ENCODE data around the gene MUC3A.
"Not testable (repeated sequence)": the region's sequence is repeated elsewhere in the genome, so short reads cannot be mapped to it uniquely, and the experiment has no call there.

Gene MUC3A, protein sequence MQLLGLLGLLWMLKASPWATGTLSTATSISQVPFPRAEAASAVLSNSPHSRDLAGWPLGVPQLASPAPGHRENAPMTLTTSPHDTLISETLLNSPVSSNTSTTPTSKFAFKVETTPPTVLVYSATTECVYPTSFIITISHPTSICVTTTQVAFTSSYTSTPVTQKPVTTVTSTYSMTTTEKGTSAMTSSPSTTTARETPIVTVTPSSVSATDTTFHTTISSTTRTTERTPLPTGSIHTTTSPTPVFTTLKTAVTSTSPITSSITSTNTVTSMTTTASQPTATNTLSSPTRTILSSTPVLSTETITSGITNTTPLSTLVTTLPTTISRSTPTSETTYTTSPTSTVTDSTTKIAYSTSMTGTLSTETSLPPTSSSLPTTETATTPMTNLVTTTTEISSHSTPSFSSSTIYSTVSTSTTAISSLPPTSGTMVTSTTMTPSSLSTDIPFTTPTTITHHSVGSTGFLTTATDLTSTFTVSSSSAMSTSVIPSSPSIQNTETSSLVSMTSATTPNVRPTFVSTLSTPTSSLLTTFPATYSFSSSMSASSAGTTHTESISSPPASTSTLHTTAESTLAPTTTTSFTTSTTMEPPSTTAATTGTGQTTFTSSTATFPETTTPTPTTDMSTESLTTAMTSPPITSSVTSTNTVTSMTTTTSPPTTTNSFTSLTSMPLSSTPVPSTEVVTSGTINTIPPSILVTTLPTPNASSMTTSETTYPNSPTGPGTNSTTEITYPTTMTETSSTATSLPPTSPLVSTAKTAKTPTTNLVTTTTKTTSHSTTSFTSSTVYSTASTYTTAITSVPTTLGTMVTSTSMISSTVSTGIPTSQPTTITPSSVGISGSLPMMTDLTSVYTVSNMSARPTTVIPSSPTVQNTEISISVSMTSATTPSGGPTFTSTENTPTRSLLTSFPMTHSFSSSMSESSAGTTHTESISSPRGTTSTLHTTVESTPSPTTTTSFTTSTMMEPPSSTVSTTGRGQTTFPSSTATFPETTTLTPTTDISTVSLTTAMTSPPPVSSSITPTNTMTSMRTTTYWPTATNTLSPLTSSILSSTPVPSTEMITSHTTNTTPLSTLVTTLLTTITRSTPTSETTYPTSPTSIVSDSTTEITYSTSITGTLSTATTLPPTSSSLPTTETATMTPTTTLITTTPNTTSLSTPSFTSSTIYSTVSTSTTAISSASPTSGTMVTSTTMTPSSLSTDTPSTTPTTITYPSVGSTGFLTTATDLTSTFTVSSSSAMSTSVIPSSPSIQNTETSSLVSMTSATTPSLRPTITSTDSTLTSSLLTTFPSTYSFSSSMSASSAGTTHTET (N-terminal part only)

GRCh38 chr7:100949227-100949932 is at the start of gene MUC3A:
Gene MUC3A, plus strand, starts transcription at chr7:100949534. Its CDS starts 91 bp downstream, at chr7:100949625.
- H3K9me3 Mint-ChIP-seq: no peaks in the 10 kb centered on the region
- no peak for DNase-seq
- no peak within 1 kb of the TSS for H3K27ac Mint-ChIP-seq
- peaks cover 23% of the 10 kb centered on the region for H3K27me3 Mint-ChIP-seq
- H3K4me1 Mint-ChIP-seq (ENCODE audit: low read depth): no peaks in the 10 kb centered on the region
- no peak within 1 kb of the TSS for H3K4me3 Mint-ChIP-seq
- H3K36me3 Mint-ChIP-seq (ENCODE audit: low read depth): no peaks in the 10 kb centered on the region

DNA sequence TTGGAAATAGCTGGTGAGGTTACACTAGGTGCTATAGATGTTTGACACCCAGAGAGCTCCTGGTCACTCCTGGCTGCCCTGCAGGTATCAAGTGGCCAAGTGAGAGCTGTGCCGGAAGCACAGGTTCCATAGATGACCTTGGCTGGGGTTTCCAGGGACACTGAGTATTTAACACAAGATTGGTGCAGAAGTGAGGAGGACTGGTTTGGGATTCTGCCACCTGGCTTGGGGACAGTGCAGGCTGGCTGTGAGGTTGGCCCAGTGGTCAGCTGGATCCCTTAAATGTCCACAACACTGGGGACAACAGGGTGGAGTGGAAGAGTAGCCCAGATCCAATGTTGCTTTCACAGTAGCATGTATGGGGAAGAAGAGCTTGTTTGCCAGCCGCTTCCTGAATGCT is 48.4 kb upstream of the MUC3A start:
- DNase-seq: no peak
- Mint-ChIP-seq H3K27me3 (peaks cover 28% of the 10 kb centered on the region), H3K4me1 (ENCODE audit: low read depth) (peaks cover 5% of the 10 kb centered on the region), H3K36me3 (ENCODE audit: low read depth) (no peaks in the 10 kb centered on the region), H3K4me3 (no peak overlapping the region), H3K9me3 (no peaks in the 10 kb centered on the region), H3K27ac (no peak overlapping the region)

DNA sequence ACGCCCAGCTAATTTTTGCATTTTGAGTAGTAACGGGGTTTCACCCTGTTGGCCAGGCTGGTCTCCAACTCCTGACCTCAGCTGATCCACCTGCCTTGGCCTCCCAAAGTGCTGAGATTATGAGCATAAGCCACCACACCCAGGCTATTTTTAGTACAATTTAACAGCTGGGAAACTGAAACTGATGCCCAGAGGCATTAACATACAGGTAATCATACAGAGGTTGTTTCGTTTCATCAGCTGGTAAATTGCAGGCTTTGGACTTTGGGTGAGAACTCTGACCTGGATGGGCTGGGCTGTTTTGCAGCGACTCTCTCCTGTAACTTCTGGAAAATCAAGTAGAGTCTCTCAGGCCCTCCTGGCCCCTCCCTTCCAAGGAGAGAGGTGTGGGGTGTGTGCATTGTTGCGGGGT is 47.4 kb upstream of the MUC3A start:
- no peak overlapping the region for H3K4me3 Mint-ChIP-seq
- no peak for DNase-seq
- no peaks in the 10 kb centered on the region for H3K9me3 Mint-ChIP-seq

DNA sequence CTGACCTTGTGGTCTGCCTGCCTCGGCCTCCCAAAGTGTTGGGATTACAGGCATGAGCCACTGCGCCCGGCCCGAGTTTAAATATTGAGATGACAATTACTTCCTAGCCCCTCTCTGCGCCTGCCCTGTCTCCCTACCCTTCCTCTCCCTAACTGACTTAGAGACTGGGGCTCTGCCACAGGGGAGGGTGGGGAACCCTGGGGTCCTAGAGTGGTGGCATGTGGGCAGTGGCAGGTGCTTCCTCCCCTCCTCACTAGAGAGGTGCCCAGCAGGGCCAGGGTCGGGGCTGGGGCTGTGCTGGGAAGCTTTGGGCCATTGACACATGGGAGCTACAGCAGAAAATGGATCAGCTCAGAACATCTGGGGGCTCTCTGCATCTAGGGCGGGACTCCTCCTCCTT is 46.7 kb upstream of the MUC3A start:
- Mint-ChIP-seq H3K36me3 (ENCODE audit: low read depth) (no peaks in the 10 kb centered on the region), H3K27me3 (peaks cover 17% of the 10 kb centered on the region), H3K4me1 (ENCODE audit: low read depth) (no peaks in the 10 kb centered on the region), H3K9me3 (no peaks in the 10 kb centered on the region), H3K4me3 (no peak overlapping the region), H3K27ac (no peak overlapping the region)
- no peak for DNase-seq

More for the DNA sequence above, 47.4 kb upstream of the MUC3A start:
- Mint-ChIP-seq H3K4me1 (ENCODE audit: low read depth) (no peaks in the 10 kb centered on the region), H3K27ac (no peak overlapping the region), H3K27me3 (peaks cover 23% of the 10 kb centered on the region), H3K36me3 (ENCODE audit: low read depth) (no peaks in the 10 kb centered on the region)

DNA sequence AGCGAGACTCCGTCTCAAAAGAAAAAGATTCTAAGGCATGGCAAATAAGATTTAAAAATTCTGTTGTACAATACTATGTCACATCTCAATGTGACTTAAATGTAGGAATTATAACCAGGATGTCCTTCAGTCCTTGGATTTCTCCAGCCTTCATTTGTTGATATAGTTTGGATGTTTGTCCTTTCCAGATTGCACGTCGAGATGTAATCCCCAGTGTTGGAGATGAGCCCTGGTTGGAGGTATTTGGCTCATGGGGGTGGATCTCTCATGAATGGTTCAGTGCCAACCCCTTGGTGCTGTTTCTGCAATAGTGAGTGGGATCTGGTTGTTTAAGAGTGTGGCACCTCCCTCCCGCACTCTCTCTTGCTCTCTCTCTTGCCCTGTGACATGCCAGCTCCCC is 40.8 kb upstream of the MUC3A start:
- H3K36me3 Mint-ChIP-seq (ENCODE audit: low read depth): no peaks in the 10 kb centered on the region
- H3K9me3 Mint-ChIP-seq: no peaks in the 10 kb centered on the region
- H3K27me3 Mint-ChIP-seq: peaks cover 11% of the 10 kb centered on the region
- no peak for DNase-seq
- no peak overlapping the region for H3K4me3 Mint-ChIP-seq
- H3K4me1 Mint-ChIP-seq (ENCODE audit: low read depth): peaks cover 1% of the 10 kb centered on the region
- H3K27ac Mint-ChIP-seq: no peak overlapping the region

DNA sequence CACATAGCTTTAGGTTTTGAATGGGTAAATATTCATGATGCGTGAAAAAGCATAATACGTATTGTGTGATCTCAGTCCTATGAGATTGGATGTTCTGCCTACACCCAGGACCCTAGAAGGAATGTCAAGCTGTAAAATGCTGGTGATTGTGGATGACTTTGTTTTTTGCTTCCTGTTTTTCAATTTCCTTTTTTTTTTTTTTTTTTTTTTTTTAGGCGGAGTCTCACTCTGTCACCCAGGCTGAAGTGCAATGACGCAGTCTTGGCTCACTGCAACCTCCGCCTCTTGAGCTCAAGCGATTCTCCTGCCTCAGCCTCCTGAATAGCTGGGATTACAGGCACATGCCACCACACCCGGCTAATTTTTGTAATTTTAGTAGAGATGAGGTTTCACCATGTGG is 38.9 kb upstream of the MUC3A start:
- not testable (repeated sequence) for H3K27ac Mint-ChIP-seq; H3K4me3 Mint-ChIP-seq; DNase-seq; H3K9me3 Mint-ChIP-seq; H3K4me1 Mint-ChIP-seq (ENCODE audit: low read depth); H3K36me3 Mint-ChIP-seq (ENCODE audit: low read depth)
- H3K27me3 Mint-ChIP-seq: peaks cover 11% of the 10 kb centered on the region

DNA sequence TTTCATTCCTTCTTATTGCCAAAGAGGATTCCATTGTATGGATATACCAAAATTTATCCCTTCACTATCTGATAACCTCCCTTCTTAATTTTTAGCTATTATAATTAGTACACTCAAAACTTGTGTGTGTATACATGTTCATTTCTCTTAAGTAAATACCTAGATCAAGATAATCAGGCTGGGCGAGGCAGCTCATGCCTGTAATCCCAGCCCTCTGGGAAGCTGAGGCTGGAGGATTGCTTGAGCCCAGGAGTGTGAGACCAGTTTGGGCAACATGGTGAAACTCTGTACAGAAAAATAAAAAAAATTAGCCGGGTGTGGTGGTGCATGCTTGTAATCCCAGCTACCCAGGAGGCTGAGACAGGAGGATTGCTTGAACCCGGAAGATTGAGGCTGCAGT is 37.9 kb upstream of the MUC3A start:
- Mint-ChIP-seq H3K4me3 (no peak overlapping the region), H3K27me3 (peaks cover 11% of the 10 kb centered on the region), H3K27ac (no peak overlapping the region), H3K36me3 (ENCODE audit: low read depth) (no peaks in the 10 kb centered on the region), H3K4me1 (ENCODE audit: low read depth) (peaks cover 5% of the 10 kb centered on the region), H3K9me3 (no peaks in the 10 kb centered on the region)
- DNase-seq: no peak

DNA sequence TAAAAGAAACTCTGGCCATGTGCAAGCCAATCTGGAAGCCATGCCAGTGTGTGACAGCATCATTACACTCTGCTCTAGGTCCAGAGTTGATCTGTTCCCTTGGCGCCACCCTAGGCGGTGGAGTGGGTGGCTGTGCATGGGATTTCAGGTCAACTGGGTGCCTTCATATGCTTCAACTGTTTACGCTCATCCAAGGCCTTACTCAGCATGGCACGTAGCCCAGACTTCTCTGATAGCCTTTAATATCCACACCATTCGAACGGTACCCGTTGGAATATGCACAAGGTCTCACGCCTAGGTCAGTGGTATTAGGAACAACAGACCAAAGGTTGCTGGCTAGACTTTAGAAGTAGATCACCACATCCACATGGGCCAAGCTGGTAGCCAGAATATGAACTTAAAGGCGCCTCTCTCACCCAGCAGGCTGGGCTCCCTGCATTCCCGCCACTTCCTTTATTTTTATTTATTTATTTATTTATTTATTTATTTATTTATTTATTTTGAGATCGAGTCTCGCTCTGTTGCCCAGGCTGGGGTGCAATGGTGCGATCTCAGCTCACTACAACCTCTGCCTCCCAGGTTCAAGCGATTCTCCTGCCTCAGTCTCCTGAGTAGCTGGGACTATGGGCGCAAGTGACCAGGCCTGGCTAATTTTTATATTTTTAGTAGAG is 35.0 kb upstream of the MUC3A start:
- Mint-ChIP-seq H3K4me3 (no peak overlapping the region), H3K27ac (no peak overlapping the region), H3K4me1 (ENCODE audit: low read depth) (peaks cover 5% of the 10 kb centered on the region), H3K36me3 (ENCODE audit: low read depth) (no peaks in the 10 kb centered on the region), H3K27me3 (peaks cover 23% of the 10 kb centered on the region), H3K9me3 (no peaks in the 10 kb centered on the region)
- no peak for DNase-seq

DNA sequence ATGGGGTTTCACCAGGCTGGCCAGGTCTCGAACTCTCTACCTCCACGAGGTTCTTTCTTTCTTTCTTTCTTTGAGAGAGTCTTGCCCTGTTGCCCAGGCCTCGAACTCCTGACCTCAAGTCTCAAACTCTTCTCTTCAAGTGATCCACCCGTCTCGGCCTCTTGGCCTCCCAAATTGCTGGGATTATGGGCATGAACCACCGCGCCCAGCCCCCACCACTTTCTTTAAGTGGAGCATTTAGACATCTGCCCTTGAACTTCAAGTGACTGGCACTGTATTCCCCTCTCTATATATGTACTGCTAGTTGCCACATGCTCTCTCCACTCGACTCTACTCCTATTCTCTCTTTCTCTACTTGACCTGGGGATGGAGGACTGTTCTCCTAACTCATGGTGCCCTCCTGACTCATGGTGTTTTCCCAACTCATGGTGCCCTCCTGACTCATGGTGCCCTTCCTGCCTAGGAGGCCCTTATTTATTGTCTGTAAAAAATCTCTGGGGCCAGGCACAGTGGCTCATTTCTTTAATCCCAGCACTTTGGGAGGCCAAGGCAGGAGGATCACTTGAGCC is 34.4 kb upstream of the MUC3A start:
- H3K4me1 Mint-ChIP-seq (ENCODE audit: low read depth): peaks cover 5% of the 10 kb centered on the region
- H3K27ac Mint-ChIP-seq: no peak overlapping the region
- no peaks in the 10 kb centered on the region for H3K36me3 Mint-ChIP-seq (ENCODE audit: low read depth)
- H3K27me3 Mint-ChIP-seq: peaks cover 29% of the 10 kb centered on the region
- no peak overlapping the region for H3K4me3 Mint-ChIP-seq
- no peaks in the 10 kb centered on the region for H3K9me3 Mint-ChIP-seq
- no peak for DNase-seq

DNA sequence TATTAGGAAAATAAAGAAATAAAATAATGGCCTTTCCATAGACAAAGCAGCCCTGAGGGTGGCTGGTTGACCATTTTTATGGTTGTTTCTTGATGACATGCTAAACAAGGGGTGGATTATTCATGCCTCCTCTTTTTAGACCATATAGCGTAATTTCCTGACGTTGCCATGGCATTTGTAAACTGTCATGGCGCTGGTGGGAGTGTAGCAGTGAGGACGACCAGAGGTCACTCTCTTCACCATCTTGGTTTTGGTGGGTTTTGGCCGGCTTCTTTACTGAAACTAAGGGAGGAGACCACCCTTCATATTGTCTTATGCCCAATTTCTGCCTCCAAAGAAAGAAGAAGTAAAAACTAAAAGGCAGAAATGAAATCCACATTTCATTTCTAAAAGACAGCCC is 30.0 kb upstream of the MUC3A start:
- not testable (repeated sequence) for H3K4me3 Mint-ChIP-seq; DNase-seq; H3K36me3 Mint-ChIP-seq (ENCODE audit: low read depth); H3K27ac Mint-ChIP-seq; H3K9me3 Mint-ChIP-seq; H3K4me1 Mint-ChIP-seq (ENCODE audit: low read depth)
- peaks cover 35% of the 10 kb centered on the region for H3K27me3 Mint-ChIP-seq

- H3K36me3 Mint-ChIP-seq (ENCODE audit: low read depth); DNase-seq; H3K4me1 Mint-ChIP-seq (ENCODE audit: low read depth); H3K27ac Mint-ChIP-seq; H3K9me3 Mint-ChIP-seq; H3K4me3 Mint-ChIP-seq: not testable (repeated sequence)
- peaks cover 35% of the 10 kb centered on the region for H3K27me3 Mint-ChIP-seq
Measured at GRCh38 chr7:100919779-100920437, 29.4 kb upstream of the MUC3A start.

DNA sequence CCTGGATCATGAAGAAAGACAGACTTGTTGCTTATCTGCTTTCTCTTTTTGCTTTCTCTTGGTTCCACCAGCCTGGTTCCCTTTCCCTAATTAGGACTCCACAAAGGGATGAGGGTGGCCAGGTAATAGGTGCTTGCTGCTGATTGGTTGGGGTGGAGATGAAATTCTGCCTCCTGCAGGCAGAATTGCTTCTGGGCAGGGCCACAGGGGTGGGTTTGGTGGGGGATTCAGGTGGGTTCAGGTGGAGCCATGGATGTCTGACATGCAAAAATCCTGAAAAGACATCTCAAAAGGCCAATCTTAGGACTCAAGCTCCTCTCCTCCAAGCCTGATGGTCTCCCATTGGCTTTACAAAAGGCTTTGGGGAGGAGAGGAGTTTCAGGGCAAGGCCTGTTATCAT is 28.3 kb upstream of the MUC3A start:
- no peaks in the 10 kb centered on the region for H3K9me3 Mint-ChIP-seq
- no peak overlapping the region for H3K27ac Mint-ChIP-seq
- no peak for DNase-seq
- no peaks in the 10 kb centered on the region for H3K4me1 Mint-ChIP-seq (ENCODE audit: low read depth)
- H3K4me3 Mint-ChIP-seq: no peak overlapping the region
- no peaks in the 10 kb centered on the region for H3K36me3 Mint-ChIP-seq (ENCODE audit: low read depth)
- peaks cover 35% of the 10 kb centered on the region for H3K27me3 Mint-ChIP-seq

GRCh38 chr7:100923616-100924015 is 25.7 kb upstream of the MUC3A start:
- not testable (repeated sequence) for H3K27ac Mint-ChIP-seq, H3K9me3 Mint-ChIP-seq
- peaks cover 25% of the 10 kb centered on the region for H3K27me3 Mint-ChIP-seq

More at GRCh38 chr7:100923616-100924015, 25.7 kb upstream of the MUC3A start:
- H3K4me1 Mint-ChIP-seq (ENCODE audit: low read depth); H3K36me3 Mint-ChIP-seq (ENCODE audit: low read depth); H3K4me3 Mint-ChIP-seq; DNase-seq: not testable (repeated sequence)
